GM19099 (cell line): ENCODE data around the gene RAPGEF3.

ENCODE experiments used
- POLR2A ChIP-seq: IDR thresholded peaks from 3 replicates; pipeline ENCODE4 v1.6.1; 2011; ENCODE audit warnings: low read depth; ENCODE audit not compliant: insufficient read length; ENCODE audit errors: extremely low read depth

Gene RAPGEF3

DNA sequence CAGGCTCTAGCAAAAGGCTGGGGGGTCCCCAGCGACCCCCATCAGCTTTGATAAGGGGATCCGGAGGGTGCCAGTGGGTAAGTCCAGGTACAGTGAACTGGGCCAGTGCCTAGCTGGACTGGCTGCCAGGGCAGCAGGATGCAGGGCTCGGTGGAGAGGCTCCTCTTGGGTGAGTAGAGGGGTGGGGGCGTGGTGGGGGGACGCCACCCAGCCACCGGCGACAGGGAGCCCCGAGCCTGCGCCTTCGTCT lies 171 bp downstream of the RAPGEF3 start:
- no peak for TF ChIP-seq POLR2A

DNA sequence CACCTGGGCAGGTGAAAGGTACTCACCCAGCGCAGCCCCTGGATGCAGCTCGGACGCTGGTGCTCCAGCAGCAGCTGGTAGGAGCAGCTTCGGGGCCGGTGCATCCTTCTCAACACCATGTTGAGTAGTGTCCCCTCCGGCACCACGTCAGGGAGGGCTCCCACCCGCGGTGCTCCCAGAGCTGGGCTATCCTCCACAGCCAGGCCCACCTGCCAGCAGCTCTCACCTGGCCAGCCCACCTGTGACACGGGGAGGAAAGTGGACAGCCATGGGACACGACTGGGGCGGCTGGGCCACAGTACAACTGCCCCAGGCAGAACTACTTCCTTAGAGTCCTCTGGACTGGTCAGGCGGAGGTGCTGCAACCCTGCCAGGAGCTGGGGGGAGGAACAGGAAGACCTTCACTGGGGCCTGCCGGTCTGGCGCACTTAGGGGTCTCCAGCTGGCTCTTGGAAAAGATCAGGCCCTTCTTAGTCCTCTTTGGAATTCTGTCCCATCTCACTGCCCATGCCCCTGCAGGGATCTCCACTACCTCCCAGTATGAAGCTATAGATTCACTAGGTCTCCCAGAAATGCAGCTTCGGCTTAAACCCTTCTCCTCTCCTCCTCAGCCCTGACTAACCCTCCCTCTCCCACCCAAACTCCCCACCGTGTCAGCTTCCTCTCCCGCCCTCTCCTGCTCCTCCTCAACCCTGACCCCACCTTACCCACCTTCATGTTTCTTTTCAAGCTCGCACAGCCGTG lies 668 bp downstream of the RAPGEF3 start:
- TF ChIP-seq POLR2A = no peak

DNA sequence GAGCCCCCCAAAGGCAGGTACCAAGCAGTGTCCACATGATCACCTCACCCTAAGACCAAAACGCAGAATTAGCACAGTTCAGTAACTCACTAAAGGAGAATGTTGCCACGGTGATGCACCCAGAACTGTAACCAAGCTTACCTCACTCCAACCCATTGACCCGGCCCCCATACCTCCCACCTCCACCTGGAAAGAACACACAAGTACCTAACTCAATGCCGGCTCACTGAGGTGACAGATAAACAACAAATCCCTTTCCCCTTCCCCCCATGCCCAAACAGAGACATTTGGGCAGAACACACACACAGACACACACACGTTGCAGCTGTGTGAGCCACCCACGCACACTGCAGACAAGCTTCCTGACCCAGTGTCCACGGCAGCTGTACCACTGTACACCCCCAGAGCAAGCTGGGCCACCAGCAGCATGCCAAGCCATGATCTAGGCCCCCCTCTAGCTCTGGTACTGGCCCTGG lies 1.3 kb downstream of the RAPGEF3 start:
- no peak for TF ChIP-seq POLR2A

DNA sequence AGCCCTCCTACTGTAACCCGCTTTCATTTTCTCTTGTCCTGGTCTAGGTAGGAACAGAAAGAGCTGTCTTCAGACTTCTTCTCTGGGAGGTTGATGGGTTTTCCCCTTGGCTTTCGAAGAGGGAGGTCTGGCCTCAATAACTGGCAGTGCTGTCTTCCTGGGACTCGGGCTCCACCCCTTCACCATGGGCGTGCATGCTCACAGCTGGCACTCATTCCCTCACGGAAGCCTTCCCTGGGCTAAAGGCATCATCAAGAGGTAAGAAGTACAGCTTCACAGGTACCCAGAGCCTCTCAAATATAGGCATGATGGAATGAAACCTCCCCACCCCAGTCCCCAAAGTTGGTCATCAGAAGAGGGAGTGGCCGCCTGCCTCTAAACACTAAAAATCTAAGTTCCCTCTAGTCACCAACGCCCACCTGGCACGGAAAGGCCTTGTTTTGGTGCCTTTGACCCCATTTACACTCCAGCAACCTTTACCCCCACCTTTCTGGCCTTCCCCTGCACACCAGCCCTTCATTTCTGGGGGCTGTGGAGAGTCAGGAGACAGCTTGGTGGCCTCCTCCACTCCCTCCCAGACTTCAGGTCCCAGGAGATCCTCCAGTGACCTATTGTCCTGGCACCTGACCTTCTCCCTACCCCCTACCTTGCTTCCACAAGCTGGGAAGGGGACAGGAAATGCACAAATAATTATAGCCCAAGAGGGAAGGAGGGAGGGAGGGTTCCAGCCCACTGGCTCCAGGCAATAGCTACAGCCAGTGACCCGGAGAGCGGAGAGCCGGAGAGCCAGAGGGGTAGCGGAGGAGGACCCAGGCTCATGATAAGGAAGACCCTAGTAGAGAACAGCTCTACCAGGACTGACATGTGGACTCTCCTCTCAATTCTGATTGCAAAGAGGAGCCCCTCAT lies 2.8 kb downstream of the RAPGEF3 start:
- no peak for TF ChIP-seq POLR2A

DNA sequence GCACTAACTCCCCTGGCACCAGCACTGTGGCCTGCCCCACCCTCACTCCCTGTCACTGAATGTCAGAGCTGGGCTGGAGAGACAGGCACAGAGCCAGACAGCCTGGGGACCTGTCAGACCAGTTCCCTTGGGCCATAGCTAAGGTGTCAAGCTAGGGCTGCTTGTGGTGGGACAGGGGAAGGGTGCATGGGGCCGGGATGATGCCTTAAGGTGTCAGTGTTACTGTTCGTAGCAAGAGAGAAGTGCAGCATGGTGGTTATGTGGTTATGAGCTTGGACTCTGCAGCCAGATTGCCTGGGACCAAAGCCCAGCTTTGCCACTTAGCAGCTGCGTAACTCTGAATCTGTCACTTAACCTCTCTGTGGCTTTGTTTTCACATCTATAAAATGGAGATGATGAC lies 3.8 kb downstream of the RAPGEF3 start:
- no peak for TF ChIP-seq POLR2A

DNA sequence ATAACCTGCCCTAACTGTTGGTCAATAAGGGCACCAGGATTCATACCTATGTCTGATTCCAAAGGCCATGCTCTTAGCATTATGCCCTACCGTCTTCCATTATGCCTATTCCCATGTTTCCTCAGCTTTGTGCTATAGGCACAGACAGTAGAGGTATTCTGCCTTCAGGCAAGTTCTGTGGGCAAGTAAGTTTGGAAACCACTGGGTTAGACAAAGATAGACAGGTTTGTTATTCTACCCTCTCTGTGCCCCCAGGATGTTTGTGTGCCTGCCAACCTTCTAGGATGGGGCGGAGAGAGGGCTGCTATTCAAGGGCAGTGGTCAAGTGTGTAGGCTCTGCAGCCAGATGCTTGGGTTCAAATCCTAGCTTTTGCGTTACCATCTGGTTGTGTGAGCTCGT lies 4.6 kb downstream of the RAPGEF3 start:
- no peak for TF ChIP-seq POLR2A

DNA sequence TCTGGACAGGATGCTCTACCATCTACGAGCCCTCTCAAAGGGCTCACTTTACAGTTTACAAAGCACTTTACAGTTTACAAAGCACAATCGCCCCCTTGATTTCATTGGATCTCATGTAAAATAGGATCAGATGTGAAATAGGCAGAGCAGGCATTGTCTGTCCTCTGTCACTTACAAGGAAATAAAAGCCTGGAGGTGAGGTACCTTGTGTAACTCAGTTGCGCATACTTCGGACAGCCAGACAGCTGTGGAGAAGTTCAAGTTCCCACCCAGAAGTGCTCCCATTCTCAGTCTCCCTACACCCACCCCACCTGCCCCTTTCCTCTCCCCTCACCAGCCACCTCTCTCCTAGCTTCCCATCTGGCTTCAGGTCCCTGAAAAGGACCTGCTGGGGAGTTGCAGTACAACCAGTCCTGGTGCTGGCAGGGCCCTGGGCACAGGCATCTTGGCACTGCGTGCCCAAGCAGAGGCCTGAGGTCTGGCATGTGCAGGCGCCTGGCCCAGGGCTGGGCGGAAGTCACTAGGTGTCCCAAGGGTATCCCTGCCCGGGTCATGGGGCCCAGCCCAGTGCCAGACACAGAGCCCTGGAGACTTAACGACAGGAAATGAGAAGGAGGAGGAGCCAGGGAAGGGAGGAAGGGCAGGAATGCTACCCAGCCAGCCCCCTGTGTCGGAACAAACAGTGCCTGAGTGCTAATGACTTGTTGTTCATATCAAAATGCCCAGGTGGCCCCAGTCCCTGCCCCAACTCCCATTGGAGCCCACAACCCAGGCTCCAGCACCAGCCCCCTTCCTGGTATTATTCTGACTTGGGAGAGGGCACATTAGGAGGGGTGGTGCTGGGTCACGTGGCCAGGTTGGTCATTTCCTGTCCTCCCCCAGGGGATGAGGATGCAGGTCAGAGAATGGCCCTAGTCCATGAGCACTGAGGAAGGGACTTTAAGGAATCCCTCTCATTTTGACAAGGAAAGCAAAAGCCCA lies 5.4 kb downstream of the RAPGEF3 start:
- no peak for TF ChIP-seq POLR2A

DNA sequence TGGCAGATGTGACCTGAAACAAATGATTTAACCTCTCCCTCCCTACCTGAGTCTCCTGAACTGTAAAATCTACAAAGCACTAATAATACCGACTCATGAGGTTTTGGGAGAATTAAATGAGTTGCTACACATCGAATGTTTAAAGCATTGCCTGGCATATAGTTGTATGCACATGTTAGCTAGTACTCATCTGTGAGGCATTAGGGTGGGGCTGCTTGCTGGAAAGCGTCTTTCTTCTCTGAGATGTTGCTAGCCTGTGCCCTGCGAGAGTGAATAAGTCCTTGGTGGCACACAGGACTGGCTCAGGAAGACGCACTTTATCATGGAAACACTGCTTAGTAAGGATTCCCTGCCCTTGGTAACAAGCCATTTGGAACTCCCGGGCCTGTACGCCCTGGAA lies 6.1 kb downstream of the RAPGEF3 start:
- TF ChIP-seq POLR2A = no peak

DNA sequence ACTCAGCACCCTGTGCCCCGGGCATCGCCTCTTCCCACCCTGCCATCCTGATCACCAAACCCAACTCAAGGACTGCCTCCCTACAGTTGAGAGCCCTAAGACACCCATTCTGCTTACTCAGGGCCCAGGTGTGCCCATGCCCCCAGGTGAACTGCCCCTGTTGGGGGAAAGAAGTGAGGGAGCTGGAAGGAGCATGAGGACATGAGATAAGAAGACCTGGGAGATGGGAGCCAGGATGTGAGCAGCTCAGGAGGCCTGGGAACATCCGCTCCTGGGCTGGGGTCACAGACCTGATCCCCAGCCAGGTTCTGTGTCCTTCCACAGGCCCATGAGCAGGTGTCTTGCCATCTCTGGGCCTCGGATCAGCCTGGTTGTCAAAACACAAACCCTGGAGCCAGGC lies 6.6 kb downstream of the RAPGEF3 start:
- TF ChIP-seq POLR2A = no peak

DNA sequence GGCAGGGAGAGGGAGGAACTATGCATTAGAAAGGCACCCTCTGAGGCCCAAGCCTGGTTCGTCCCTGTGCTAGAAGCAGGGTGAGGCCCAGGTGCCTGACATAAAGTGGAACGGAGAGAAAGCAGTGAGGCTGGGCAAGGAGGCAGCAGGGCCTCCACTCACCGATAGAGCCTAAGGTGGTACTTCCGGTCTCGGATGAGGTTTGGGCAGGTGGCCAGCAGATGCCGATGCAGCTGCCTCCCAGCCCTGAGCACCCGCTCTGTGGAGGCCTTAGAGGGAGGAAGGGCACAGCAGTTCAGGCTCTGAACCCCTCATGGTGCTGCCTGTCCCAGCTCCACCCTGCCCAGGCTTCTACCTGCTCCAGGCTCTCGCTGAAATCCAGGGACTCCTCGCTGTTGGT lies 7.1 kb downstream of the RAPGEF3 start:
- no peak for TF ChIP-seq POLR2A

DNA sequence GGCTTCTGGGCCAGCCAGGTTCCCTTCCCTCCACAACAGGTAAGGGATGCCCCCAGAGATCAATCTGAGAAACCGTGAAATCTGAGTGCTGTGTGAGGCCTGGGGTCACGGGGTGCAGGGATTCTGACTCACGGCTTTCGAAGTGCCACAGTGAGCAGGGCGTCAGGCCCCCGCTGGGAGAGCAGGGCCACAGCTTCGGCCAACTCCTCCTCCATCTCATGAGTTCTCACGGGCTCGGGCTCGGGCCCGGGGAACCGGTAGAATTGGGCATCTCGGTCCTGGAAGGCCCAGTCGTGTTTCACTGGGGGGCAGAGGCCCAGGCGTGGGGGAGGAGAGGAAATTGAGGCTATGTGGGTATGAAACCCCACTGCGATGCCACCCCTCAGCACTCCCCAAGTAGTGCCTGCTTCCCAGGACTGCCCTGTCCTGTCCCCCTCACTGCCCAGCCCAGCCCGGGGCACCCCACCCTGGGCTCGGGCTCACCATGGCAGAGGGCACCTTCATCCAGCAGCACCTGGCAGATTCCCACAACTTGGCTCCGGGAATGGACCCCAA lies 7.7 kb downstream of the RAPGEF3 start:
- no peak for TF ChIP-seq POLR2A

DNA sequence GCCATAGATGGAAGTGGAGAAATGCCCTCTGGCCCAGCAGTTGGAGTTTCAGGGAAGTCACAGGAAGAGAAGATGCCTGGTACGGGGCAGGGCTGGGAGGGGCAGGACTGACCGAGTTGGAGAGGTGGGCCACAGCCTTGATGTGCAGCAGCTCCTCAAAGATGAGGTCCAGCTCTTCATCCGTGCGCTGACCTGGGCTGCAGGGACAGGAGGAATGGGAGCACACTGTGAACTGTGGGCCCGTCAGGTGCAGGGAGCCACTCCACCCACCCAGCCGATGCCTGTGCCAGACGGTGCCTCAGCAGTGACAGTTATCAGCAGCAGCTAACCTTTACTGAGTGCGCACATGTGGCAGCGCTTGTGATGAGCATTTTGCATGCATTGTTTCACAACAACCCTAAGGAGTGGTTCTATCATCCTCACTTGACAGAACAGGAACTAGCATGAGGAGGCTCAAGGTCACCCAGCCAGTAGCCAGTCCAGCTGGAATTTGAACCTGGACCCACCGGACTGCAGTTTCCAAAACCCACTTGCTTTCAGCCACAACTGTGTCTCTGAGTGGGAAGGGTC lies 8.4 kb downstream of the RAPGEF3 start:
- TF ChIP-seq POLR2A = no peak

DNA sequence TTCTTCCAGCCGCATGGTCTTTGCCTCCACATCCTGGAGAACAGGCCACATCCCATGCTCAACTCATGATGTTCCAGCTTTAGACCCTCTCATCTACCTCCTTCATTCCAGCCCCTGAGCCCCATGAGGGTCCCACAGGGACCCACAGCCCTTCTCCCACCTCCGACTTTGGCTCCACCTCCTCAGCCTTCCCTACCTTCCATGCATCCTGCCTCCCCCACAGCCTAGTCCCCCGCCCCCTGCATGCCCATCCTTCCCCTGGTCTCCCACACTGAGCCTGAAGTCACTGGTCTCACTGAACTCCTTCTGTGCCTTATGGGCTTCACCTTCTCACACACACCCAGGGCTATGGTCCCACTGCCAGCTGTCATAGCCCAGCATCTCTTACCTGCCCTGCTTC lies 9.8 kb downstream of the RAPGEF3 start:
- no peak for TF ChIP-seq POLR2A

DNA sequence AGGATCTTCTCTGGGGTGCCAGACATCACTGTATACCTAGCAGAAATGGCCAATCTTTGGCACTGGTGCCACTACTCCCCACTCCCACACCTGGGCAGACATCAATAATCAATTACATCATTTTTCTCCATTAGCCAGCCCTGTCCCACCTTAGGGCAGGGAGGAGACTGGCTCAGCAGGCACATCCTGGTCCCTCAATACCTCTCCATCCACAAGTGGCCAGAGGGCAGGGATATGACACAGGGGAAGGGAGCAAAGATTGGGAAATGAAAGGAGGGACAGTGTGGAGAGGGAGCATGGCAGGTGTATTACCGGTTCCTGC lies 10.2 kb downstream of the RAPGEF3 start:
- no peak for TF ChIP-seq POLR2A
